A673 (cell line): ENCODE measurements around the gene CD164.

Experiments used
- EZH2 ChIP-seq: fragments of 200-600 bp; sonication (generic); IDR thresholded peaks from 2 replicates; pipeline ENCODE4 v1.6.1; 2017; ENCODE audit warnings: borderline replicate concordance, low read depth, mild to moderate bottlenecking, mixed read lengths, antibody characterized with exemption, low read length; ENCODE audit not compliant: poor library complexity, severe bottlenecking
- TF ChIP-seq, protein P1 (sequence below): fragments of 300-800, 200-600 bp; sonication (generic); conservative IDR thresholded peaks from 2 replicates; pipeline ENCODE4 v1.5.1; 2017; ENCODE audit warnings: low read depth, mild to moderate bottlenecking, antibody characterized with exemption, low read length, moderate library complexity, mixed read lengths

DNA sequence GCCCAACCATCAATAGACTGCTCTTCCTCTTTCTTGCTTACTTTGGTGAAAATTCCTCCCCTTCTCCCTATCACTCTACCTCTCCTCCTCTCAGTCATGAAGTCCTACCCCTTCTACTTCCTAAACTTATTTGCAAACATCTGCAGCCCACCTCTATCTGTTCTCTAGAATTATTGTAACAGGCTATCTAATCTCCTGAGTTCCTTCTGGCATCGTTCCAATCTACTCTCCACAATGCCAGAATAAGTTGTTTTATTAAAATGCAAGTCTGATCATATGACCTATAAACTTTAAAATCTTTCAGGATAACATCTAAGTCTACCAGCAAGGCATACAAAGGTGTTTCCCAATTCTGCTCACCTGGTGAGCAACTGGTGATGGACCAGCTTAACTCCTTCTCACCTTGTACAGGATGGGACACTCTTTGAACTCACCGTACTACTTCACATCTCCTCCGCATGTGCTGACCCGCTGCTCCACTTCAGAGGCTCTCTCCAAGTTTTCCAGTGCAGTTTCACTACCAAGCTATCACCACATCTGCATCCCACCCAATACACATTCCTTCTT, 7.9 kb downstream of the CD164 start:
- TF ChIP-seq, protein P1, sequence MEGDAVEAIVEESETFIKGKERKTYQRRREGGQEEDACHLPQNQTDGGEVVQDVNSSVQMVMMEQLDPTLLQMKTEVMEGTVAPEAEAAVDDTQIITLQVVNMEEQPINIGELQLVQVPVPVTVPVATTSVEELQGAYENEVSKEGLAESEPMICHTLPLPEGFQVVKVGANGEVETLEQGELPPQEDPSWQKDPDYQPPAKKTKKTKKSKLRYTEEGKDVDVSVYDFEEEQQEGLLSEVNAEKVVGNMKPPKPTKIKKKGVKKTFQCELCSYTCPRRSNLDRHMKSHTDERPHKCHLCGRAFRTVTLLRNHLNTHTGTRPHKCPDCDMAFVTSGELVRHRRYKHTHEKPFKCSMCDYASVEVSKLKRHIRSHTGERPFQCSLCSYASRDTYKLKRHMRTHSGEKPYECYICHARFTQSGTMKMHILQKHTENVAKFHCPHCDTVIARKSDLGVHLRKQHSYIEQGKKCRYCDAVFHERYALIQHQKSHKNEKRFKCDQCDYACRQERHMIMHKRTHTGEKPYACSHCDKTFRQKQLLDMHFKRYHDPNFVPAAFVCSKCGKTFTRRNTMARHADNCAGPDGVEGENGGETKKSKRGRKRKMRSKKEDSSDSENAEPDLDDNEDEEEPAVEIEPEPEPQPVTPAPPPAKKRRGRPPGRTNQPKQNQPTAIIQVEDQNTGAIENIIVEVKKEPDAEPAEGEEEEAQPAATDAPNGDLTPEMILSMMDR, result no peak
- no peak for TF ChIP-seq EZH2
